ENCODE results near the gene ASPHD2.

The ASPHD2 gene

DNA sequence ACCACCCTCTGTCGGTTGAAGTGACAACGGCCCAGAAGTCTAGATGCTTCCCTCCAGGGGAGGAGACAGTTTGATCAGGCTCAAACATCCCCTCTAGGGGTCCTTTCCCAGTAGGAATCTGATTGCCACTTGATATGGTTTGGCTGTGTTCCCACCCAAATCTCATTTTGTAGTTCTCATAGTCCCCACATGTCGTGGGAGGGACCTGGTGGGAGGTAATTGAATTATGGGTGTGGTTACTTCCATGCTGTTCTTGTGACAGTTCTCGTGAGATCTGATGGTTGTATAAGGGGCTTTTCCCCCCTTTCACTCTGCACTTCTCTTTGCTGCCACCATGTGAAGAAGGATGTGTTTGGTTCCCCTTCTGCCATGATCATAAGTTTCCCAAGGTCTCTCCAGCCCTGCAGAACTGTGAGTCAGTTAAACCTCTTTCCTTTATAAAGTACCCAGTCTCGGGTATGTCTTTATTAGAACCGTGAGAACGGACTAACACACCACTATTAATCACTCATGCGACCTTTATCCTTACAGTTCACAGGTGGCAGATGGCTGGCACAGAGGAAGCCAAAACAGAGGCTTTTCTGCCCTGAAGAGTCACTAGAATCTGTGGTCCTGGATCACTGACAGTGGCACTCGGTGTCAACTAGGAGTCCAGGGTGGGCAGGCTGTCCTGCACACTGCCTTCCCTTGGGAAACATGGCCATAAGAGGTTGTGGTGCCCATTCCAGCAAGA, 21.6 kb downstream of the ASPHD2 start:
- H3K4me2 ChIP-seq (ENCODE audit: low read length): no peak overlapping the region
- TF ChIP-seq, protein P1, sequence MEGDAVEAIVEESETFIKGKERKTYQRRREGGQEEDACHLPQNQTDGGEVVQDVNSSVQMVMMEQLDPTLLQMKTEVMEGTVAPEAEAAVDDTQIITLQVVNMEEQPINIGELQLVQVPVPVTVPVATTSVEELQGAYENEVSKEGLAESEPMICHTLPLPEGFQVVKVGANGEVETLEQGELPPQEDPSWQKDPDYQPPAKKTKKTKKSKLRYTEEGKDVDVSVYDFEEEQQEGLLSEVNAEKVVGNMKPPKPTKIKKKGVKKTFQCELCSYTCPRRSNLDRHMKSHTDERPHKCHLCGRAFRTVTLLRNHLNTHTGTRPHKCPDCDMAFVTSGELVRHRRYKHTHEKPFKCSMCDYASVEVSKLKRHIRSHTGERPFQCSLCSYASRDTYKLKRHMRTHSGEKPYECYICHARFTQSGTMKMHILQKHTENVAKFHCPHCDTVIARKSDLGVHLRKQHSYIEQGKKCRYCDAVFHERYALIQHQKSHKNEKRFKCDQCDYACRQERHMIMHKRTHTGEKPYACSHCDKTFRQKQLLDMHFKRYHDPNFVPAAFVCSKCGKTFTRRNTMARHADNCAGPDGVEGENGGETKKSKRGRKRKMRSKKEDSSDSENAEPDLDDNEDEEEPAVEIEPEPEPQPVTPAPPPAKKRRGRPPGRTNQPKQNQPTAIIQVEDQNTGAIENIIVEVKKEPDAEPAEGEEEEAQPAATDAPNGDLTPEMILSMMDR (IDR thresholded peaks at IDR 0.05; ENCODE audit: low read depth, low read length): no peak
- TF ChIP-seq EZH2phosphoT487 (IDR thresholded peaks at IDR 0.05; ENCODE audit: low read depth): no peak
- peaks cover 44% of the 10 kb centered on the region for H3K36me3 ChIP-seq (replicated peaks; ENCODE audit: low read depth, low read length)
- H3K9me3 ChIP-seq (ENCODE audit: insufficient read depth, low read length): no peaks in the 10 kb centered on the region
- H4K20me1 ChIP-seq (ENCODE audit: insufficient read depth, low read length): no peaks in the 10 kb centered on the region; the same call in 1 of the 2 replicates
- no peak overlapping the region for H3K4me3 ChIP-seq (ENCODE audit: low read length)
- no peaks in the 10 kb centered on the region for H3K27me3 ChIP-seq (ENCODE audit: low read depth, low read length)
- no peaks in the 10 kb centered on the region for H3K4me1 ChIP-seq (ENCODE audit: low read length)
- no peak overlapping the region for H2AFZ ChIP-seq (ENCODE audit: low read depth, low read length)
- H3K79me2 ChIP-seq (ENCODE audit: low read length): no peaks in the 10 kb centered on the region
- H3K27ac ChIP-seq (ENCODE audit: low read length): no peak overlapping the region
- H3K9ac ChIP-seq (ENCODE audit: low read length): no peak overlapping the region

DNA sequence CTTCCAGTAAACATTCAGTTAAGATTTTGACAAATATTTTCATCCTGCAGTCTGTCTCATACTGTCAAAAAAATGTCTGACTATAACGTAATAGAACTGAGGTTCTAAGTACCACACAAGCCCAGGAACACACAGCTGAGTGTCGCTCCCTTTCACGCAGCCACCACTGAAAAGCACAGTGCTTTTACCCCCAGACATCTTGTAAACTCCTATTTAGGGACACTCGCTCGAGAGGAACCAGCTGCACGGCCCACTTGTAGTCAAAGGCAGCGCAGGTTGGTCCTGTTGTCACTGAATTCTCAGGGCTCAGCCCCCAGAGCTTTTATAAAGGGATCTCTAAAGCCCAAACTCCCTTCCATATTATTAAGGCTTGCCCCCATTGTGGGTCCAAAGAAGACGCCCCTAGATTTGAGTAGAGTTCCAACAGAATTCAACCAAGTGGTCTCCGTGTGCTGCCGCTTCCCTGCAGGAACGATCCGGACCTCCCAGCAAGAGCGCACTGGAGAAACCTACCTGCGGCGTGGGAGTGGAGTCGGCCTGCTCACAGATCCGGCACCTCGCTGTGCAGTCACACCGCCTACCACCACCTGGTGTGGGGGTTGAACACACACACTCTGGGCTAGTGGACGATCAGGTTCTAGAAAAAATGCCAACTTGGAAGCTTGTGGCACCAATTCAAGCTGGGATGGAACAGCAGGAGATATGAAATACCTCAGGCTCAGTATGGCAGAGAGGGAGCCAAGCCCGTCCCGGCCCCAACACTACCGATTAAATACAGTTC, 23.4 kb downstream of the ASPHD2 start:
- H3K79me2 ChIP-seq (ENCODE audit: low read length): no peaks in the 10 kb centered on the region
- H3K9ac ChIP-seq (ENCODE audit: low read length): no peak overlapping the region
- no peaks in the 10 kb centered on the region for H3K4me1 ChIP-seq (ENCODE audit: low read length)
- TF ChIP-seq, protein P1 (IDR thresholded peaks at IDR 0.05; ENCODE audit: low read depth, low read length): no peak
- no peak for TF ChIP-seq EZH2phosphoT487 (IDR thresholded peaks at IDR 0.05; ENCODE audit: low read depth)
- H3K27me3 ChIP-seq (ENCODE audit: low read depth, low read length): no peaks in the 10 kb centered on the region
- no peak overlapping the region for H2AFZ ChIP-seq (ENCODE audit: low read depth, low read length)
- H3K4me2 ChIP-seq (ENCODE audit: low read length): no peak overlapping the region
- H3K36me3 ChIP-seq (replicated peaks; ENCODE audit: low read depth, low read length): peaks cover 35% of the 10 kb centered on the region
- no peak overlapping the region for H3K27ac ChIP-seq (ENCODE audit: low read length)
- H3K9me3 ChIP-seq (ENCODE audit: insufficient read depth, low read length): no peaks in the 10 kb centered on the region
- no peaks in the 10 kb centered on the region for H4K20me1 ChIP-seq (ENCODE audit: insufficient read depth, low read length)
- H3K4me3 ChIP-seq (ENCODE audit: low read length): no peak overlapping the region

DNA sequence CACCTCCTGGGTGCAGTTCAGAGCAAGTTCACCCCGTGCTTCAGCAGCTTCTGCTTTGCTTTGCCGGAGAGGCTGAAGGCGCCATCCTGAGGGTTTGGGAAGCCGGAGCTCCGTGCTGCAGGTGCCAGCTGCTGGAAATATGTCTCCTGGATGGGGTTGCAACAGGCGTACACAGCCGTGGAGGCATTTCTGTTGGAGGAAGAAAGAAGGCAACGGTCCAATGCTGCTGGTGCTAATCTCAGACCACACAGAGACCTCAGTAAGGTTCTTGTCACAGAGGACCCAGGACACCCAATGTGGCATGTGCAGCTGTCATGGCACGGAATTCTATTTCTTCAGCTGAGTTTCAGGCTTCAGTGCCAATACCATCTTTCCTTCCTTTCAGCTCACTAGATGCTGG, 24.2 kb downstream of the ASPHD2 start:
- Histone ChIP-seq H3K4me3 (ENCODE audit: low read length) (no peak overlapping the region), H3K36me3 (replicated peaks; ENCODE audit: low read depth, low read length) (peaks cover 36% of the 10 kb centered on the region), H3K9ac (ENCODE audit: low read length) (no peak overlapping the region), H3K79me2 (ENCODE audit: low read length) (no peaks in the 10 kb centered on the region), H4K20me1 (ENCODE audit: insufficient read depth, low read length) (no peaks in the 10 kb centered on the region), H3K4me2 (ENCODE audit: low read length) (no peak overlapping the region), H3K4me1 (ENCODE audit: low read length) (no peaks in the 10 kb centered on the region), H3K27me3 (ENCODE audit: low read depth, low read length) (no peaks in the 10 kb centered on the region), H3K27ac (ENCODE audit: low read length) (no peak overlapping the region), H2AFZ (ENCODE audit: low read depth, low read length) (no peak overlapping the region), H3K9me3 (ENCODE audit: insufficient read depth, low read length) (no peaks in the 10 kb centered on the region)
- TF ChIP-seq, protein P1 (IDR thresholded peaks at IDR 0.05; ENCODE audit: low read depth, low read length): no peak
- no peak for TF ChIP-seq EZH2phosphoT487 (IDR thresholded peaks at IDR 0.05; ENCODE audit: low read depth)

DNA sequence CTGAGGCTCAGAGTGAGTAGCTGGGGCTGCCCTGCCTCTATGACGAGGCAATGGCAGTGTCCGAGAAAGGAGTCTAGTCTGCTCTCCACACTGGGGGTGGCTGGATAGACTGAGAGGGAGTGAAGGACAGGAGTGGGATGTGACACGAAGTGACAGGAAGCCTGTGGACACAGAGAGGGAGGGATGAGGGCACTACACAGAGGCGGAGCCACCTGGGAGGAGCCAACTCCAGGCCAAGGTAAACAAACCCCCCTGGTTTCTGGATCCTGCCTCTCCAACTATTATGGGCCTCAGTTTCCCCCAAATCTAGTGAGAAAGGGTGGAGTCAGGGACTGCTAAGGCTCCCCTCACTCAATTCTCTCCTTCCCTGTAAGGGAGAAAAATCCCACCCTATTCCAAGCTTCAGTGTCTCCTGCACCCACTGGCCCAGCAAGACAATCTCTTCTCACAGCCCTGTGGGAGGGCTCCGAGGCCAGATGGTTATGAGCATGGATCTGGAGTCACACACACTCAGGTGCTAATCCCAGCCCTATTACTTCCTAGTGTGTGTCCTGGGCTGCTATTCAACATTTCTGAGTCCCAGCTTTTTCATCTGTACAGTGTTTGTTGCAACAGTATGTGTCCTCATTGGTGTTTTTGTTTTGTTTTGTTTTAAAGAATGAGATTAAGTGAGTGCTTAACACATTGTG, 24.9 kb downstream of the ASPHD2 start:
- Histone ChIP-seq H3K79me2 (ENCODE audit: low read length) (no peaks in the 10 kb centered on the region), H3K27ac (ENCODE audit: low read length) (no peak overlapping the region), H3K9ac (ENCODE audit: low read length) (no peak overlapping the region), H2AFZ (ENCODE audit: low read depth, low read length) (no peak overlapping the region), H3K36me3 (replicated peaks; ENCODE audit: low read depth, low read length) (peaks cover 37% of the 10 kb centered on the region), H3K4me1 (ENCODE audit: low read length) (no peaks in the 10 kb centered on the region), H3K9me3 (ENCODE audit: insufficient read depth, low read length) (no peaks in the 10 kb centered on the region), H3K4me2 (ENCODE audit: low read length) (no peak overlapping the region), H3K4me3 (ENCODE audit: low read length) (no peak overlapping the region), H3K27me3 (ENCODE audit: low read depth, low read length) (no peaks in the 10 kb centered on the region), H4K20me1 (ENCODE audit: insufficient read depth, low read length) (no peaks in the 10 kb centered on the region)
- TF ChIP-seq, protein P1 (IDR thresholded peaks at IDR 0.05; ENCODE audit: low read depth, low read length): no peak
- no peak for TF ChIP-seq EZH2phosphoT487 (IDR thresholded peaks at IDR 0.05; ENCODE audit: low read depth)

Measured in OCI-LY3 (cell line).